HG02885 (cell line): ENCODE data around the gene UXT.
"Not testable (repeated sequence)": the region's sequence is repeated elsewhere in the genome, so short reads cannot be mapped to it uniquely, and the experiment has no call there.

ENCODE experiments used
- ATAC-seq: cut with Tn5 transposase; IDR thresholded peaks from one replicate; pipeline ENCODE4 v1.9.1; 2021; ENCODE audit warnings: mild to moderate bottlenecking; ENCODE audit not compliant: unreplicated experiment, poor library complexity

Gene UXT, protein sequence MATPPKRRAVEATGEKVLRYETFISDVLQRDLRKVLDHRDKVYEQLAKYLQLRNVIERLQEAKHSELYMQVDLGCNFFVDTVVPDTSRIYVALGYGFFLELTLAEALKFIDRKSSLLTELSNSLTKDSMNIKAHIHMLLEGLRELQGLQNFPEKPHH

DNA sequence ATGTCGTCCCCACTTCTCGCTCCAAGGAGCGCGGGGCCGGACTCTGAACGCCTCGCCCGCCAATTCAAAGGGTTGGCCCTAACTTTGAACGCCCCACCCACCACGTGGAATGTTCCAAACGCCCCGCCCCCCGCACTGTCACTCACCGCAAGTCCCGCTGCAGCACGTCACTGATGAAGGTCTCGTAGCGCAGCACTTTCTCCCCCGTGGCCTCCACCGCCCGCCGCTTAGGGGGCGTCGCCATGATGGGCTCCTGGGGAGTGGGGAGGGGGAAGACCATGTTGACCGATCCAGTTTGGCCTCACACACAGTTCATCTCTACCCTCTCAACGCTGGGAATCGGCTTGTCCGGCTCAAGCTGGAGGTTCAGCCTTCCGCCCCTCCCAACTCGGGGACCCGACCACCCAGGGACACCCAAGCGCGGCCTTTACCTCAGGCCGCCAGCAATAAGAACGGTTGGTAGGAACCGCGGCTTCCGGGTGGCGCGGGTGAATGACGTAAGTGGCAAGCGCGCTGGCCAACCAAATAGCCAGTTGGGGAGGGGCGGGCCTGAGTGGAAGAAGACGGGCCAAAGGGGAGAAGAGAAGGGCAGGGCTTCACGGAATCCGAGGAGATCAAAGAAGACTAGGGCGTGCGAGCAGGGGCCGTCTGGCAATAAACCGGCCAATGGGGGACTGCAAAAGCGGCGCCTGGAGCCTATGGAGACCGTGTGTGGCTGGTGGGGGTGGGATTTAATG, at the start of gene UXT:
Gene UXT, minus strand, starts transcription at position 497 of the 737 bp plus-strand sequence. Its CDS starts 253 bp downstream, at position 244.
- ATAC-seq = peak; percentile 81

DNA sequence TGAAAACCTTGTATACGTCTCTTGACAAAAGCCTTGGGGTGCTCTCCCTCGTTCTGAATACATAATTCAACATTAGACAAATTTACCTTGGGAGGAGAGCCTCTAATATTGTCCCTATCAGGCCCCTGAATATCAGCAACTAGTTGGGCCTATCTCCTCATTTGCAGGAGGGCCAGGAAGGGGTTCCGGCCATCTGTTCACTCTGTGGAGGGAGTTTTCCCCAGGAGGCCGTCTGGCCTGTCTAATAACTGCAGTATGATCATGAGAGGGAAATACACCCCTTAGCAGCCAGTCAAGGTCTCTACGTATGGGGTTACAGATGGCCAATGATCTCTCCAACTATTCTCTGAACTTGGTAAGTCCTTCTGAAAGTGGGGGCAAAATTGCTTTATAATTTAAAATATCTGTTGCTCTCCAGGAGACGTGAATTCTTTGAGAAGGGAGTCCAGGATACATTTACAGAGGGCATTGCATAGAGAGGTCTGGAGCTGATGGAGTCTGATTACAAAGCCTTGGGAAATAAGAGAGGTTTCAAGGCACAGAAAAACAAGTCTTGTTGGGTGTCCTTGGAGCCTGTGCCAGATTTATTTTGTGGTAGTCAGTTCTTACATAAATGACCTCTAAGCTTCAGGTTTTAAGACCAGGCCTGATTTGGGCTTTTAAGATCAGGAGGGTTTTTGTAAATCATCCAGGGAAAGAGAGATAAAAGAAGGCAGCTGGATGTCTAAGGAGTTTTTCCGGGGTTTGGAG, 48.2 kb upstream of the UXT start:
- no peak for ATAC-seq

DNA sequence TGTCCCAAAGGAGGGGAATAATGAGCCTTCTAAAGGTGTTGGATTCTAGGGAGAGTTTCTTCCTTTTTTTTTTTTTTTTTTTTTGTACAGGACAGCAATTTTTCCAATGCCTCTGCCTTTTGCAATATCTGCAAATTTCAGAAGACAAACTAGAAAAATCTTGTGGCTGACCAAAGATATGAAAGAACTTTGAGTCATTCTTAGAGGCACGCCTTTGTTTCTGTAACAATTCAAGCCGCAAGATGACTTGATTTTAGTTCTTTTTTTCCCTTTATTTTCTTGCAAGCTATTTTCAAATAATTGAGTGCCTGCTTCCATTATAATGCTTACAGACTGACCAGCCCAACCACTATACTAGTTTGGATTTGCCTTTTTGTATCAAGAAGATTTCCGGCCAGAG, 47.6 kb upstream of the UXT start:
- ATAC-seq = no peak

DNA sequence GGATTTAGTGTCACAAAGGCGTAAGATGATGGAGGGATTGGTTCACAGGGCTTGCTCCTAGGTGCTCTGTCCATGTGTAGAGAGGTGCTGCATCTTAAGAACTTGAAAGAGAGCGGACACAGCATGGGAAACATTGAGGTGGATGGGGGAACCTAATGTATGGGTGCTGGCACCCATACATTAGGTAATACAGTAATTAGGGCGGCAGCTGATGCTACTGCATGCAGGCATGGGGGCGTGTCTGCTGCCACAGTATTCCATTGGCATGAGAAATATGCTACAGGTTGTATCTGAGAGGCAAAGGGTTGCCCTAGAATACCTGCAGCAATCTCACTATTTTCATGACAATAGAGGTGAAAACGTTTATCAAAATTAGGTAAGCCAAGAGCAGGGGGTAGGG, 45.8 kb upstream of the UXT start:
- ATAC-seq = no peak

DNA sequence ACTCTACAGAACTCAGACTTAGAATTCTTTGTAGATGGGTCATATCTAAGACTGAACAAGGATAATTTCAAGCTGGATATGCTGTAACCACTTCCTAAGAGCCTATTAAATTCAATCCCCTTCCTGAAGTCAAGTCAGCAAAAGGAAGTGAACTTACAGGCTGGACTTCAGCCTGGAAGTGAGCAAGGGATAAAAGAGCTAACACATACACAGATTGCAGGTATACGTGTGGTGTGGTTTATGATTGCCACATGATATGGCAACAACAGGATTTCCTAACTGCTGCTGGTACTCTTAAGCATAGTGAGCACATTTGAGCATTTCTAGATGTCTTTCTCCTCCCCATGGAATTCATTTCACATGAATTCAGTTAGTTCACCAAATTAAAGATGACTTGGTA, 38.2 kb upstream of the UXT start:
- ATAC-seq = no peak

DNA sequence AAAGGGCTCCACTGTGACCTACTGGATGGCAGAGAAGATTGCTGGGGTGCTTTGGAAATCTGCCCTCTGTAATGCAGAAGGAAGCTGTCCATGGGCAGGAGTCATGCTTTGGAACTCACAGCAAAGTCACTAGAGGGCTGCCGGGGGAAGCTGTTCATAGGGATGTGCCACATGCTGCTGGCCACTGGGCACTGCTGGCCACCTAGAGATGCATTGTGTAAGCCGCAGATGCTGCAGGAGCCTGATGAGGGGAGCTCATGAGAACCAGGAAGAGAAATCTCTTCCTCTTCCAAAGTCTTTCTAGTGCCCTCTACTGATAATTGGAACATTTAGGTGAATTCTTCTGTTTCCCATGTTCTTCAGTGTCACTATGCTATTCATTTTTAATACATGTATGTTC, 31.2 kb upstream of the UXT start:
- no peak for ATAC-seq

DNA sequence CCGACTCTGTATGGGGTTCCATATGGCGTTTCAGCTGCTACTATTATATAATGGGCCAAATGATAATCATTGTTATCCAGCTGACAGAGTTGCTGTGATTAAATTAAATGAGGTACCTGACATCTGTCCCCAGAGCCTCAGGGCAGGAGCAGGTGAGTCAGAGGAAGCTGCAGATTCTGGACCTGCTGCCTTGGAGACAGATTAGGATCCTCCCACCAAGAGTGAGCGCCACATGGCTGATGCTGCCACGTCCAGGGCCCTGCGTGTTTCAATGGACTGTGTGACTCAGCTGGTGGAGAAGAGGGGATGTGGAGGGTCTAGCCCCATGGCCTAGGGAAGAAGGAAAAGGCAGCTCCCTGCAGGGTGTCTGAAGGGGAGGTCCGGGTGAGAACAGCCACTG, 28.3 kb upstream of the UXT start:
- no peak for ATAC-seq

DNA sequence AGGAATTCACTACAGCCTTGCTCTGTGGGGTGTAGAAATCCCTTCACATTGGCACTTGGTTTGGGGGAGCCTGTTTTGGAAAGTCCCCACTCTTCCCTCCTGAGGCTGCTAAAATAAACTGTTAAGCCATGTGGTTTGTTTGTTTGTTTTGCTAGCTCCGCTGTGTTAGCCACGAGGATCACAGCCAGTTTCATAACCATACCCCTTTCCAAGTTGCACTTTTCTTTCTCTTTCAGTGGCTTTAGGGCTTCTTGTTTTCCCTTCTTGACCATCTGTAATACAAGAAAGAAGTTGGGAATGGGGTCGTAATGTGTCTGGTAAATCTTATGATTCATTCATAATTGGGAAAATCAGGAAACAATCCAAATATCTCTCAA, 24.8 kb upstream of the UXT start:
- ATAC-seq = no peak

DNA sequence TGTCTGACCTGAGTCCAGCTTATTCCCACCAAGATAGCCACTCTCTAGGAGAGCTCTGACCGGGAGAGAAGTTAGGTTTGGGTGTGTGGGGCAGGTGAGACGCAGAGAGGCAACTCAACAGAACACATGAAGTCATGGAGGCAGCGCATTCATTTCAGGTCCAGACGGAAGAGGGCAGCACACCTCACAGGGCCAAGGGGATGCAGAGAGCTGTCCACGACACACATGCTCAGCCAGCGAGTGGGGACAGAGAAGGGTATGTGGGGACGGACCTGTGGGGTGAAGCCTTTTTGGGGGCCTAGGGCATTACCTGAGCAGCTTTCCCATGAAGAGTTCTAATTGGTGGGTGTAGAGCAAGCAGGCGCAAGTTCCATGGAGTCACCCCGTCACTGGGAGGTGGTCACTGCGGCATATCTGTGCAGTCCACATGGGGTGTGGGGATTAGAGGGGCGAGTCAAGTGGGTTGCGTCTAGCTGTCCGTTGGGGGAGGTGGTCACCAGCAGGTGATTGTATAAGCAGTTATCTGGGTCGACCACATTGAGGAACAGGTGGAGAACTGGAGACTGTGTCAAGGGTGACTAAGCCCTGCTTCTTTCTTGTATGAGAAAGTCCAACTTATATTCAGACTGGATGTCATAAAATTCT, 24.3 kb upstream of the UXT start:
- no peak for ATAC-seq

DNA sequence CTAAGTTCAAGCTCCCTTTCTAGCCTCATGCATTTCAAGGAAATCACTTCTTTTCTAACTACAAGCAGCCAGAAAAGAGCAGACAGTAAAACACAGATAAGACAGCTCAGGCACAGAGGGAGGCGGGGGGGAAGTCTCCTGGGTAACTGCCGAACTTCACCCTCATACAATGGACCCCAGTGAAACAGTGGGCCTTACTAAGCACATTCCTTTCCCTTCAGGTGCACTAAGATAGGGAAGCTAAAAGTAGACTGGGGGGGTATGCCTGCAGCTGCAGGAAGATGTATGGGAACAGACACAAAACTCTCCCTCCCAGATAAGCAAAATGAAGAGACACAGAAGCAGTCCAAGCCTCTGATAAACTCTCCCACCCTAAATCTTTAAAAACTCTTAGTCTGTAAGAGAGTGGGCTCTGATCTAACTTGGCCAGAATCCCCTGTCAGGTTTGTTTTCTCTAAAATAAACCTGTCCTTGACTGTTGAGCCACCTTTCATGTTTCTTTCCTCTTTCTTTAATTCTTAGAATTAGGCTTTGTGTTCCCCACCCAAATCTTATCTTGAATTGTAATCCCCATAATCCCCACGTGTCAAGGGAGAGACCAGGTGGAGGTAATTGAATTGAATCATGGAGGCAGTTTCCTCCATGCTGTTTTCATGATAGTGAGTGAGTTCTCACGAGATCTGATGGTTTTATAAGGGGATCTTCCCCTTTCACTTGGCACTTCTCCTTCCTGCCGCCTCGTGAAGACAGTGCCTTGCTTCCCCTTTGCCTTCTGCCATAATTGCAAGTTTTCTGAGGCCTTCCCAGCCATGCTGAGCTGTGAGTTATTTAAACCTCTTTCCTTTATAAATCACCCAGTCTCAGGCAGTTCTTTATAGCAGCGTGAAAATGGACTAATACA, 17.2 kb upstream of the UXT start:
- not testable (repeated sequence) for ATAC-seq

DNA sequence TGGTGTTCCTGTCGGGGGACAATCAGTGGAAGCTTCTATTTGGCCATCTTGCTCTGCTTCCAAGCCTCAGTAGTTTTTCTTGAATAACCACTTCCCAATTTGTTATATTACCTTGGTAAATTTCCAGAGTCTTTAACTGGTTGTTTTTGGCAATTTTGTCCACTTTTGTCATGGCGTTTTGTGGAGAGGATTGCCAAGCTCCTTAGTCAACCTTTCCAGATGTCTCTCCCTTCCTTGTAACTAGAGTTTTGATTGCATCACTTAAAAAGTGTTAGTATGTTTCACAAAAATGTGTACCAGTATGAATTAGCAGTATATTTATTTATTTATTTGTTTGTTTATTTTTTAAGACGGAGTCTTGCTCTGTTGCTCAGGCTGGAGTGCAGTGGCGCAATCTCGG, 15.8 kb upstream of the UXT start:
- no peak for ATAC-seq

DNA sequence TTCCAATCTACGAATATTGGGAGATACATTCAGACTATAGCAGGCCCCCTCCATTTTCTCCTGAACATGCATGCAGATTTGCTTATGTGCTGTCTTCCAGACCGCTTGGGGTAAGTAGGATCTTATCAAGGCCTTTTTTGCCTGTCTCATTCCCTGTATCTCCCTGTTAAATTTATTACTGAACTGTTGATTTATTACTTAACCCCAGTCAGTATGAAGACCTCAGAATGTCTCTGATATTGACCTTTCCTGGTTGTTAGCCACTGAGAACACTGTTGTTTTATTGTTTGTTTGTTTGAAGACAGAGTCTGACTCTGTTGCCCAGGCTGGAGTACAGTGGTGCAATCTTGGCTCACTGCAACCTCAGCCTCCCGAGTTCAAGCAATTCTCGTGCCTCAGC, 6.8 kb upstream of the UXT start:
- ATAC-seq = not testable (repeated sequence)

DNA sequence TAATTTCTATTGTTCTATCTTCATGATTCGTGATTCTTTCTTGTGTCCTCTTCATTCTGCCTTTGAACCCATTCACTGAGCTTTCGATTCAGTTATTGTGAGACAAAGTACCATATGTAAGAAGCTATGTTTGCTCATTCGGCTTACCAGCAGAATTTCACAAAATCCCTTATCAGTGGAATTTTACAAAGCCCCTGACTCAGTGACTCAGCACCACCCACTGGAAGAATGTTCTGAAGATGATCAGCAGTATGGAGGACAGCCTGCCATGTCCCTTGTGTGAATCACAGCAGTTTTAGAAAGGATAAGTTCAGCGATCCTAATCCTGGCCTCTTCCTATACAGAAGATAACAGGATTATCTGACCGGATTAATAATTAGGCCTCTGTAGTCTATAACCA, 5.8 kb upstream of the UXT start:
- ATAC-seq = no peak

DNA sequence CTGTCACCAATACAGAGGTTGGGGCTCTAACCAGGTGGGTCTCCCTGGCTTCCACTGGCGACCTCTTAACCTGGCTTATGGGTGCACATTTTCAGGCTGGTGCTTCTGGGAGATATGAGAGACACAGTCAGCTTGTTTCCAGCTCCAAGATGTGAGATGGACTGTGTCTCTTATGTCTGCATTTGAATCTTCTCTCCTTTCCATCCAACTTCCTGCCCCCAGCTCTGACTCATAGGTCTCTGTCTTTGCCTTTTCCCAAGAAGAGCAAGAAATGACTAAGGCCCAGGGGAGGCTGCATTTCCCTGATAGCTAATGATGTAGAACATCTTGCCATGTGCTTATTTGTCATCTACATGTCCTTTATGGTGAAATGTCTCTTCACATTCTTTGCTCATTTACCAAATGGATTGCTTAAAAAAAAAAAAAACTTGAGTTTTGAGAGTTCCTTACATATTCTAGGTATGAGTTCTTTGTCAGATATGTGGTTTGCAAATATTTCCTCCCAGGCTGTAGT, 3.2 kb upstream of the UXT start:
- ATAC-seq = no peak

DNA sequence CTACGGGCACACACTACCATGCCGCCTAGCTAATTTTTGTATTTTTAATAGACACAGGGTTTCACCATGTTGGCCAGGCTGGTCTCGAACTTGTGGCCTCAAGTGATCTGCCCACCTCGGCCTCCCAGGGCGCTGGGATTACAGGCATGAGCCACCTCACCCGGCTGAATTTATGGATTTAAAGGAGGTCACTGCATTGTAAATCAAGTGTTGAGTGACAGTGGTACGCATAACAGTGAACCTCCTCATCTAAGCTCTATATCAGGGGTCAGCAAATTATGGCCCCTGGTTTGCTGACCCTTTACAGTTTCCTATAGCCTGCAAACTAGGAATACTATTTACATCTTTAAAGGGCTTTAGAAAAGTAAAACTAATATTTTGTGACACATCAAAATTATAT, 2.6 kb upstream of the UXT start:
- ATAC-seq = no peak

DNA sequence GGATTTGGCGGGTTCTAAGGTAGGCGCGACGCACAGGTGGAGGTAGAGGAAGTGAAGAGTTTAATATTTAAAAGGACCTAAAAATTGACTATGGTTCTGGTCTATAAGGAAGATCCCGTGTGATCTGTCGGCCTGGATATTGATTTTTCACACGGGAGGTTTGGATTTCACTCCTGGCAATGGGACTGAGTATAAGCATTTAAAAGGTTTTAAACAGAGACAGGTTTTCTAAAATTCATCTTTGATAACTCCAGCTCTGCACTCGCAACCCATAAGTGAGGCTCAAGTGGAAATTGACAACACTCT, 394 bp upstream of the UXT start:
- ATAC-seq = no peak

DNA sequence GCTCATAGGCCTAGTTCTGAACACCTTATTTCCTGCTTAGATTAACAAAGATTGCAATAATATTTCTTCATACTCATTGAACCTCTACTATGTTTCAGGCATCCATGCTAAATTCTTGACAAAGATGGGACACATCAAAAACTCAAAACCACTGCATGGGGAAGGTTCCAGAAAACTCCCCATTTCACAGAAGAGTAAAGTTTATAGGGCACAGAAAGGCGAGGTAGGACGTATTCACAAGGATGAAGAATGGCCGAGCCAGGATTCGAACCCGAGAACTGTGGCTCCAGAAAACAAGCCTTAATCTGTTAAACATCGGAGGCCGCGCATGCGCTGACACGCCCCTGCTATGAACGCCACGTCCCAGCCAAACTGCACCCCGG, 688 bp downstream of the UXT start:
- ATAC-seq = no peak

DNA sequence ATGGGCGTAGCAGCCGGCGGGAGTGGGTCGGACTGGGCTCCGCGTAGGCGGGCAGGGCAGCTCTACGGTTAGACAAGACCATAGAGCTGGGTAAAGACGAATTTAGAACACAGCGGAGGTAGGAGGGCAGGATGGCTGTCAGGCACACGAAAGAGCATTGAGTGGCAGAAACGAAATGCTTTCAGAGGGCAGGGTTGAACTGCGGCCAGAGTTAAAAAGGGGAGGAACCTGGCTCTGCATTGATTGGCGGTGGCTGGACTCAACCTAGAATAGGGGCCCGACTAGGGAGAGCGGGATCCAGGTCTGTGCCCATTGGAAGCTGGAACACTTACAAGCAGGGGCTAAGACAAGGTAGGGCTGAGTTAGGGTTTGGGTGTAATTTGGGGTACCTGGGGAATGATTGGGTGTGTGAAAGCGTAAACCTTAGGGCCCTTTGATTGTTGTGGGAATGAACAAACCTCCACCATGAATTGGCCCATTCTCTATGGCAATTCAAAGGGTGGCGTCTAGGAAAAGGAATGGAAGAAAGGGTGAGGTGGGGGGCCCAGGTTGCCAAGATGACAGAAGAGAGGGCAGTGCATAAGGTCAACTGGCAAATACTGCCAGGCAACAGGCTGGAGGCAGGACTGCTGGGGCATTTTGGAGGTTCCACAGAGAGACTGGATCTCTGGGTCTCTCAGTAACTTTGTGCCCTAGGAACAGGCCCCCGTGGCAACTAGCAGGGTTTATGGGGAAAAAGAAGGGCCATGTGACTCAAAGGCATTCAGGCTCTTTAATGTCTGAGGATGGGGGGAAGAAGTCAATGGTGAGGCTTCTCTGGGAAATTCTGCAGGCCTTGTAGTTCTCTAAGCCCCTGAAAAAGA, 7.7 kb downstream of the UXT start:
- no peak for ATAC-seq
